Muscle of arm (tissue), 12 donors: Measurements from ENCODE around the gene MOB3B. TPM values are rescaled to one million over a fixed set of nuclear protein-coding genes. Genes with fewer than 3 reads are reported as not detected.

Source experiments
- DNase-seq: peaks from one replicate; pipeline ENCODE4 v3.0.0-alpha.2; 2013
- polyA plus RNA-seq, 12 donors: library from polyadenylated mRNA; unstranded; fragments of 120-200 nt; gene quantifications; one replicate each; pipeline ENCODE4 v1.2.1, GENCODE V29; 2013; ENCODE audit not compliant: insufficient read length in 12 of 12

Gene MOB3B
- polyA plus RNA-seq, 12 donors: 2.1 to 7.3 (median 2.9) TPM; not detected in 1

- no peak for DNase-seq
These were observed 136.4 kb downstream of the MOB3B start for GRCh38 chr9:27393054-27393846.

- DNase-seq: no peak
These were observed 137.2 kb downstream of the MOB3B start for GRCh38 chr9:27392451-27392850.

DNA sequence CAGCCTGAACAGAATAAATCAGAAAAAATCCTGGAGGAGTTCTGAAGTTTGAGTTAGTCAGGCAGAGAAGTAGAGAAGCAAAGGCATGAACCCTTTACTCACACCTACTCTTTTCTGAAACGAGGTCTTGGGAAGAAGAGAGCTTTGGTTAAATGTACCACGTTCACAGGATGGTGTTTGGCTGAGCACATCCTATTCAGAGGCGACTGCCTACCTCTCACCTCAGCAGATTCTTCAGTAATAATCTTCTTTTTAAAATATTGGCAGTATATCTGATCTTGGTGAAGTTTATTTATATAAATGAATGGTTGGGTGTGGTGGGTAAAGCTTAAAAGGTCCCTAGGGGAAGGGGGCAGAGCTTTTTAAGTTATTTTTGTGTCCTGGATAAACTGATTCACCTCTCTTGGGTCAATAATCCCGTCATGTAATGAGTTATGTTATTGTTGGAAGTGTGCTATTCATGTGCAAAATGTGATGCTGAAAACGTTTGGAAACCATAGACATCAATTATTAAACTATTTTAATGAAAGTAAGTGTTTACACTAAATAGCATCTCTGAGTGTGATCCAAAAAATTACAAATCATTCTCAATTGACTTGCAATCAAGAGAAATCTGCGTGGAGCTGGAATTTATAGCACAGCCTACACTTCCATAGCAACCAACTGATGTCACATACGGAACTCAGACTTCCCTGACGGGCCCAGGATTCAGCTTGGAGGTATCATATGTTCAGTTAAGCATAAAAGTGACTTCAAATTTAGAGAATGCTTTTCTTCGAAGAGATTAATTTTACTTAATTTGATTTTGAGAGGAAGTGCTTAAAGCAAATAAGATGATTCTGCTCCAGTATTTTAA is 138.3 kb downstream of the MOB3B start:
- no peak for DNase-seq

- DNase-seq: no peak
These were observed 141.5 kb downstream of the MOB3B start for GRCh38 chr9:27388150-27388549.

DNA sequence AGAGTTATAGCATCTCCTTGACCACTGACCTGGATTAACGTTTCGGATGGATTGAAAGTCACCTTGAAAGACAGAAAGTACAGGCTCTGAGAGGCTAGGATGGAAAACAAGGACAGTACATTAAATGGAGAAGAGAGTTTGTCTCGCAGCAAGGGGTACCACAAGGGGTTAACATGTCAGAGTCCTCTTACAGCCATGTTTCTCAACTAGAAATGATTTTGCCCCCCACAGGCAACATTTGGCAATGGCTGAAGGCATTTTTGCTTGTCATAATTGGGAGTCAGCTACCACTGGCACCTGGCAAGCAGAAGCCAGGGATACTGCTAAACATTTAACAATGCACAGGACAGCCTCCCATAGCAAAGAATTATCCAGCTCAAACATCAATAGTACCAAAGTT is 141.9 kb downstream of the MOB3B start:
- no peak for DNase-seq

DNA sequence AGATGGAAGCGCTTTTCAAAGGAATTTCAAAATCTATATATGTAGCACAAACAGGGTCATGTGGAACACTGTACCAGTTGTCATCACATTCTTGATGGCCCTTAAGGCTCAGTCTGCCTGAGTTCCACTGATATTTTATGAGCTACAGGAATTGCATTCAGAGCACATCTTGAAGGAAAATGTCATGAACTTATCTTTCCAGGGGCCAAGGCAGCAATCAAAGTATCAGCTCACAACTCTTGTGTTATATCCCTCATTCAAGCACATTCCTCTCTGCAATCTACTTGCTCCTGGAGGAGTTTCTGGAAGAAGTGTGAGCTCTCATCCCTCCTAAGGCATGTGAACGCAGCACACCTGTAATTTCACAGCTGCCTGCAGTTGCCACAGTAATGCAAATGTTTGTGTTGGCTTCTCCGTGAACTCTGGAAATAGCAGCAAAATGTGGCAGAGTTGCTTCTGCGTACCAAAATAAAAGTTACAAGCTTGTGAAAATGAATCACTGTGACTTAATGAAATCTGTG is 143.0 kb downstream of the MOB3B start:
- DNase-seq: peak; percentile 37

DNA sequence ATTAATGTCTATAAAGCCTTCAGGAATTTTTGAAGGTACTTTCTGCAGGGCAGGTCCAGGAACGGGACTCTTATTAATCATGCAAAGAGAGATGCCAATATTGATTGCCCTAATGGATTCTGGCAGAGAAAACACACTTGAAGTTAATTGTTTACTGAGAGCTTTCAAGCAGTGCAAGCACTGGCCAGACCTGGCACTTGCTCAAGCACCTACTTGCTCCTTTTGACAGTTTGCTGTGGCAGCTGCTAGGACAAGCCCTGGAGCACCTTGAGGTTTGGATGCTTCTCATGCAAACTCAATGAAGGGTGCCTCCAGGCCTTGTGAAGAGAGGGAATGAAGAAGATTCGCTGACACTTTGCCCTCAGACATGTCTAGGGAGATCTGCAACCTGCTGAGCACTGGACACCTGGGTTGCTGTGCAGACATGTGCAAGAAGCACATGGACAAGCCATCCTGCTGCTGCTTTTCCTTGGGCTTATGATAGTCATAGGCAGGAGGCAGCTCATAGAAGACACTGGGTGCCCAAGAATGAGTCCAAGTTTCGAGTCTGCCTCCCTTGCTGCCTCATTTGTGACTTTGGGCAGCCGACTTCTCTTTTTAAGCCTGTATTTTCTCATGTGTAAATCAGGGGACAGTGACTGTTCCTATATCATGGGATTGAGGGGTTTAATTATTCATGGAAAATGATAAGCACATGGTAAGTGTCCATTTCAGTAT is 143.8 kb downstream of the MOB3B start:
- no peak for DNase-seq

DNA sequence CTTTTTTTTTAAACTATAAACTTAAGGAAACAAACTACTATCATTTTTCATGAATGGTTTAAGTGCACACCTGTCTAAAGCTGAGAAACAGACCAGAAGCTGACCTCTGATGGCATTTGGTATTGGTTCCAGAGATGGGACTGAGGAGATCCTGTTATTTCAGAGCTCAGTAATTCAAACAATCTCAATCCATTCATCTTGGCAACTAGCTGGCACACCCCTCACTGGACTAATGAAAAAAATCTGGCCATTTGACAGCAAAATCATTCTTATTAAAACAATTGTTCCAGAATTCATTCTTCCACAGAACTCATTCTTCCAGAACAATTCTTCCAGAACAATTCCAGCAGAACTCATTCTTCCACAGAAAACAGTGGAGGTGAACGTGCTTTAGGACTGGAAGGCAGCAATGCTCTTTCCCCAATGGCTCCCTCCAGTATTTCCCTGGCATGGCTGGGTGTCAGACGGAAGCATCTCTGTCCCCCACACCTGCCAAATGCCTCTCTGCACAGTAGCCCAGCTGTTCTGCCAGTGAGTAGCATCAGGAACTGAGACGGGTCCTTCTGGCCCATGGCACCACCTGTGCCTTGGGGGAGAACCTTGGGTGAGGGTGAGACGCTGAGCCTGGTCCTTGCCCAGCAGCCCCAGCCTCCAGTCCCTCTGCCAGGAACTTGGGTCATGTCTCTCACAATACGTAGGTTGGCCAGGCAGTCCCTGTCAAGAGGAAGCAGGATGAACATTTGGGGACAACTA is 145.2 kb downstream of the MOB3B start:
- no peak for DNase-seq

GRCh38 chr9:27383524-27383923 is 146.1 kb downstream of the MOB3B start:
- no peak for DNase-seq

- no peak for DNase-seq
These were observed 146.6 kb downstream of the MOB3B start for GRCh38 chr9:27382975-27383374.

DNA sequence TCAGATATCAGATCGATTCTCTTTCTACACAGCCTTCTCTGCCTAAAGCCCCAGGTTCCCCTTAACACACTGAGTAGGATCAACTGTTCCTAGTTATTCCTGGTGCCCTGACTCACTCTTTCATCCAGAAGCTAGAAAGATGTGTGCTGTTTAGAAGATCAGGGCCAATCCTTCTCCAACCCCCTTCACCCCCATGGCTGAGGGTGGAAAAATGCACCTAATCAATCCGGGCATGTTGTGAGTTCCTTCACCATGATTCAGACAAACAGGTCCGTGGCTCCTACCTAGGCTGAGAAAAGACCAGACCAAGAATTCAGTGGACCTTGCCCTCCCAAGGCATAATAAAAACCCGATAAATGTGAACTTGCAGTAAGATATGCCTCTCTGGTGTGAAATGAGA is 147.3 kb downstream of the MOB3B start:
- no peak for DNase-seq

- DNase-seq: no peak
These were observed 150.0 kb downstream of the MOB3B start for GRCh38 chr9:27379311-27380251.

DNA sequence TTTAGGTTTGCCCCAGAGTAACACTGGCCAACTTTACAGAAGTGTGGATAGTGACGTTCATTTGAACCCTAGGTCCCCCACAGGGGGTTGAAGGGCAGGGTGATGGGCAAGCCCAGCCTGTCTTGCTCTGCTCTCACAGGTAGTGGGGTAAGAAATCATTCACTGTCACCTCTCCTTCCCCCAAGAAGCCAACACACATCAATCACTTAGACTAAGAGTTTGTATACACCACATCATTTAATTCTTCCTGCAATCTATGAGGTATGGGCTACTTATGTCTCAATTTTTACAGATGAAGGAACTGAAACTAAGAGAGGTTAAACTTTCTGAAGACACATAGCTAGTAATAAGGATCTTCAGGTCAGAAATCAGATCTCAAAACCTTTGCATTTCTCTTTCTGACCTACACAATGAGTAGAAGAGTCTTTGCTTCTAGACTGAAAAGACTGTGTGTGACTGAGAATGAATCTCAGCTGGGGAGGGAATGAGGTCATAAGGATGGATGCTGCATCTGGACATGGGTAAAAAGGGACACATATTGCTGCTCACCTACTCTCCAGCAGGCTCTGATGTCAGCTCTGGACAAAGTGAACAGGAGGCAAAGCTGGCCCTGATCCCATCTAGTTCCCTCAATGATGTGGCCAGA is 151.7 kb downstream of the MOB3B start:
- no peak for DNase-seq

GRCh38 chr9:27377147-27377807 is 152.3 kb downstream of the MOB3B start:
- DNase-seq: no peak

- DNase-seq: no peak
These were observed 155.8 kb downstream of the MOB3B start for GRCh38 chr9:27373851-27374250.

DNA sequence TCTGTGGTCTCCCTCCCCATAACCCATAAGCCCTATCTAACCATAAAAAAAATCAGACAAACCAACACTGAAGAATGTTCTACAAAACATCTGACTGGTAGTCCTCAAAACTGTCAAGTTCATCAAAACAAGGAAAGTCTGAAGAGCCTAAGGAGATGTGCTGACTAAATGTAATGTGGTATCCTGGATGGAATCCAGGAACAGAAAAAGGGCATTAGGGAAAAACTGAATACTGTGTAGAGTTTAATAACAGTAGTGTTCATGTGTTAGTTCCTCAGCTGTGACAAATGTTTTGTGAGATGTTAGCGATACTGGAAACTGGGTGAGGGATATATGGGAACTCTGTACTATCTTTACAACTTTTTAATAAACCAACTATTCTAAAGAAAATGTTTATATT is 157.0 kb downstream of the MOB3B start:
- DNase-seq: no peak

- no peak for DNase-seq
These were observed 158.2 kb downstream of the MOB3B start for GRCh38 chr9:27371382-27371781.

DNA sequence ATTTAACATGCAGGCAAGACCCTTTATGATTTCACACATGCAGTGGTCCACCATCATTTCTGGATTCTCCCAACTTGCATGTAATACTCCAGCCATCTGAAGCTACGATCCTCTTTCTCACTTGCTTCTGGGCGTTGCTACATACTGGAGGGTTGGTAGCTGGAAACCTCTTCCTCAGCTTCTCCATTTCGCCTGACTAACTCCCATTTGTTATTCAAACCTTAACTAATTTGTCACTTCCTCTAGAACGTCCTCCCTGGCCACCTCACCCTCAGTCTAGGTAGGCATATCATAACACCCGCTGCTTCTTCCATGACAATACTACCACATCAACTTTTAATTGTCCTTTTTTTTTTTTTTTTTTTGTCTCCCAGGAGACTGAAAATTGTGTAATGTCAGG is 160.0 kb downstream of the MOB3B start:
- DNase-seq: no peak

- DNase-seq: peak; percentile 76
These were observed 161.2 kb downstream of the MOB3B start for GRCh38 chr9:27368316-27368985.
